Cortex of kidney (tissue), 1 donor: ENCODE measurements around the gene LIPA.
"Not testable (repeated sequence)": the region's sequence is repeated elsewhere in the genome, so short reads cannot be mapped to it uniquely, and the experiment has no call there.

Experiments
- DNase-seq: peaks from one replicate; lab custom pipeline; 2025; lab: John Stamatoyannopoulos, UW

Gene LIPA

DNA sequence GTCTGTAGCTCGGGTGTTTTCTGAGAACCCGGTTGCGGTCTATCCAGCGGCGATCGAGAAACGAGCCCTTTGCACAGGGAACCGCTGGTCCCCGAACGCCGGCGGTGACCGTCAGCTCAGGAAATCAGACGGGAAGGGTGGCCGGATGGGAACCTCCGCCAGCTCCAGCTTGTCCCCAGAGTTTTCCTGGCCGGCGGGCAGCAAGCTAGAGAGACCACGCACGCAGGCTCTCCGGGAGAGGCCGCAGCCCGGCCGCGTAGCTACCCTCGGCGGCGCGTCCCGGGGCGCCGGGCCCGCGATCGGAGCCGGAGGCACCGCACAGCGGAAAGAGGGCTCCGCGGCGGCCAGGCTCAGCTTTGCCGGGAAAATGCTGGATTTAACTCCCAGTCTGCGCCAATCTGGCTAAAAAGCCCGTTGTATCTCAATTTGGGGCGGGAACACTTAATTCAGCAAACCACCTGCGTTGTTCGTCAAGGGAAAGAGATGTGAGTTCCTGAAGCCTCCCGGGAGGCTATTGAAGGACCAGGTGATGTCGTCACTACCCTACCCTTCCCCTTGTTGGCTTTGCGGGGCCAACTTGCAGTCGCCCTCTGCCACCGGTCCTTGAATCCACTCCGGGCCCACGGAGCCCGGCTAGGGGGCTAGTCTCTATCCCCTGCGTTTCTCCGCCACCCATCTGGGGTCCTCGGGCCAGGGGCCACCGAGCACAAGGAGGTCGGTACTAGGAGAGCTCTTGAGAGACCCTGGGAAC is 43.6 kb downstream of the LIPA start:
- DNase-seq: no peak

DNA sequence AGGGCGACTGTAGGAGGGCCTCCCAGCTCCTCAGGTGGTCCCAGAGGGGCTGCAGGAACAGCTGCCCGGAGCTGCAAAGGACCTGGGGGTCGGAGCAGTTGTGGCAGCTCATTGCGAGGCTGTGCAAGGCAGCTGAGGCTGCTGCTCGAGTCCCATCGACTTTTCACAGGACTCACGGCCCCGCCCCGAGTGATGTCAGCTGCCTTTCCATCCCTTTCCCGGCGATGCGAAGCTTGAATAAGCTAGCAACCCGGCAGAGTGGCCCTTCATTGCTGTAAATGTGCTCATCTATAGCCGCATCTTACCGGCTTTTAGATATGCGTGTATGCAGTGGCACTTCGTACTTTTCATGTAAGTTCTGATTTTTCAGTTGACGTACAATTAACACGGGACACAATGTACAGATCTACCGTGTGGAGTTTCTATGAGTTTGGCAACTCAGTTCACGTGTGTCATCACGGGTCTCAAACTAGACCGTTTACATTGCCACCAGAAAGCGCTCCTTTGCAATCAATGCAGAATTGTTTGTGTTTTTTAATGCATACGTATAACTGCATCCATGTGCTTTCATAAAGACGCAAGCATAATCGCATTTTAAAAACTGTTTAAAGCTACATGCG is 44.3 kb downstream of the LIPA start, which contains the start of gene CH25H:
TSS of gene CH25H (minus strand) at position 137 of the 620 bp plus-strand sequence. CDS start at position 112, 25 bp downstream.
- DNase-seq: no peak

DNA sequence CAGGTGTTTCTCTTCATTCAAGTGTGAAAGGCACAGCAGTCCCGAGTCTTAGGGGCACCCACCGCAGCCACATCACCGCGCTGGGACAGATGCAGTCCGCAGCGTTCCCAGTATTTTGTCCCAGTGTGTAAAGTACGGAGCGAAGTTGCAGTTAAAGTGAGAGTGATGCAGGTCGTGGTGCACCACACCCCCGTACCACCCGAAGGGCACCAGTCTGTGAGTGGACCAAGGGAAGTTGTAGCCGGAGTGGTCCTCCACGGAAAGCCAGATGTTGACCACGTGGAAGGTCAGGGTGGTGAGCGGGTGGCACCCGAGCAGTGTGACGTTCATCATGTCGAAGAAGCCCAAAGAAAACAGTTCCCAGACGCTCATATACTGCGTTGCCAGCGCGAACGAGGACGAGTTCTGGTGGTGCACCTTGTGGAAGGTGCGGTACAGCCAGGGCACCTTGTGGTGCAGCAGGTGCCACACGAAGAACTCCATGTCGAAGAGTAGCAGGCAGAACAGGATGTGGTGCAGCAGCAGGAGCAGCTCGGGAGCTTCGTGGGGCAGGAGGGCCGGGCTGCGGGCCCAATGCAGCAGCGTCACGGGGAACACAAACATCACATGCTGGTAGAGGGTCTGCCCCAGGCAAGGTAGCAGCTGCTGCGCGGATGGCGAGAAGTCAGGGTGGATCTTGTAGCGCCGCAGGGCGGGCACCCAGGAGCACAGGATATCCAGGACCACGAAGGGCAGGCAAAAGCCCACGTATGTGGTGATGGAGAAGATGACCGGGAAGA is 45.0 kb downstream of the LIPA start:
- no peak for DNase-seq

GRCh38 chr10:89204621-89205185 is 46.9 kb downstream of the LIPA start:
- DNase-seq: no peak

GRCh38 chr10:89203237-89203636 is 48.3 kb downstream of the LIPA start:
- DNase-seq: no peak

DNA sequence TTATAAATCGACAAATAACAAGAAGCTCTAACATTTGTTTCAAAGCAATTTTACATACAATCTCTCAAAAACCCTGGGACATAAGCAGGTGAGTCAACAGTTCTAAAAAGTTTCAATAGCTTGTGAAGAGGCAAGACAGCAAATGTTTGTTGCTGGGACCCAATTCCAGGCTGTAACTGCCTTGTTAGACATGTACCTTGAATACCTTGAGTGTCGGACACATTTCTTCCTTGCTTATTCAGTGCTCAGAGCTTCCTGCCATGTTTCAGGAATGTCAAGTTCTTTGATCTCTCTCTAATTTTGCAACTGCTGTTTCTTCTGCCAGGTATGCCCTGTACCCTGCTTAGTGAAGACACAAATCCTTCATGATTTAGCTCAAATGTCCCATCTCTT is 49.5 kb downstream of the LIPA start:
- DNase-seq: no peak

- DNase-seq: no peak
Observed at GRCh38 chr10:89201345-89202032, 50.1 kb downstream of the LIPA start.

GRCh38 chr10:89197473-89197872 is 54.1 kb downstream of the LIPA start:
- DNase-seq: no peak

GRCh38 chr10:89191301-89191700 is 60.3 kb downstream of the LIPA start:
- DNase-seq: not testable (repeated sequence)

- DNase-seq: no peak
Observed at GRCh38 chr10:89189211-89189734, 62.3 kb downstream of the LIPA start.

DNA sequence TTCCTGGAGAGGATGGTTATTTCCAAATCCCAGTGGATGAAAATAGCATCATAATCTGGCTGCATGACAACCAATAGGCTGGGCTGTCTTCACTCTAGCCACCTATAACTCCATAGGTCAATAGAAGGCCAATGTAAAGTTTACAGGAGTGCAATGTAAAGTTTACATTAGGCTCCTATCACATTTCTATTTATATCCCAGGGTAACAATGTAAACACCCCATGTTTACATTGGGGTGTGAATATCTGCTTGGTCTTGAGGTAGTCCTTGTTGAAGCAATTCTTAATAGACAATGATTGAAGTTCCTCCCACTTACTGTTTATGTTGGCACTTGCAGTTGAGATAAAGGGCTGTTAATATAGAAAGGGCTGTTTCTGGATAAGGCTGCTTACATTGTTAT is 65.9 kb downstream of the LIPA start:
- no peak for DNase-seq

DNA sequence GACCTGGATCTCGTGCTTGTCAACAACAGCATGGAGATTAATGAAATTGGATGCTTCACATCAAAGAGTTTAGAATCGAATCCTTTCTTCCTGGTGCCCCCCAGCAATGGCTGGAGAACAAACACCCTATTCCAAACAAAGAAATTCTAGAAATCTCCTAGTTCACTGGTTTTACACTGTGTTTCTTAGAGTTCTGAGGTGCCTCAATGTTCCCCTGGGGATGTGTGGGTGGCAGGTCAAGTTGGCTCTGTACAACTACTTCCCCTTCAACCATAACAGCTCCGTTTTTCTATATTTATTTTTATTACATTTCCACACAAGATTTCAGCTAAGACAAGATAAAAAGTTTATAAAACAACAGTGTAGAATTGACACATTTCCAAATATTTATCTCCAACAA is 66.9 kb downstream of the LIPA start:
- DNase-seq: no peak

- DNase-seq: no peak
Observed at GRCh38 chr10:89183571-89183970, 68.0 kb downstream of the LIPA start.

DNA sequence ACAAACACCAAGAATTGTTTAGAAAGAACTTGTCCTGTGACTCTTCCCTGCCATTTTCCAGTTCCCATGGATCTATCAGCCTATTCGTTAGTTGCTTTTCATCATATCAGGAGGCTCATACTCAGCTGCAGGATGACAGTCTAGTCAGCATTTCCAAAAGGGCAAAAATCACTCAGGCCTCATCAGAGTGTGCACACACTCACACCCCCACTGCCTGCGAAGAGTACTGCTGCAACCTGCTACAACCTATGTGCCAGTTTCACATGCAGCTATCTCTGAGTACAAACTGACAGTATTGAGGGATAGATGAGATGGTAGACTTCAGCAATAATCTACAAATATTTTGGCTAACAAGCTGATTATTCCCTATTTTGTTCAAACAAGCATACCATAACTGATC is 68.7 kb downstream of the LIPA start:
- DNase-seq: no peak

GRCh38 chr10:89175816-89176215 is 75.8 kb downstream of the LIPA start:
- DNase-seq: no peak

- no peak for DNase-seq
Observed at GRCh38 chr10:89173075-89173474, 78.5 kb downstream of the LIPA start.

GRCh38 chr10:89171996-89172395 is 79.6 kb downstream of the LIPA start:
- no peak for DNase-seq

- no peak for DNase-seq
Observed at GRCh38 chr10:89171263-89171872, 80.2 kb downstream of the LIPA start.

DNA sequence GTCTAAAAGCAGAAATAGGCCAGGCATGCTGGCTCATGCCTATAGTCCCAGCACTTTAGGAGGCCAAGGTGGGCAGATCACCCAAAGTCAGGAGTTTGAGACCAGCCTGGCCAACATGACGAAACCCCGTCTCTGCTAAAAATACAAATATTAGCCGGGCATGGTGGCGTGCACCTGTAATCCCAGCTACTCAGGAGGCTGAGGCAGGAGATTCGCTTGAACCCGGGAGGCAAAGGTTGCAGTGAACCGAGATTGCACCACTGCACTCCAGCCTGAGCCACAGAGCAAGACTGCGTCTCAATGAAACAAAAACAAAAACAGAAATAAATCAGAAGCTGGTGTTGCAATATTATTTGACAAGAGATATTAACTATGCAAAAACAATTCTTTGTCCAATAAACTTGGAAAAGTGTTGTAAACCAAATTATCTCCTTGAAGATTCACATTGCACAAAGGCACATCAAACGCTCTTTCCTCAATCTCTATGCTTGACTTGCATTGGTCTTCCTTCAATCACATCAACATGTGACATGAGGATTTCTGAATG is 83.1 kb downstream of the LIPA start:
- DNase-seq: not testable (repeated sequence)

DNA sequence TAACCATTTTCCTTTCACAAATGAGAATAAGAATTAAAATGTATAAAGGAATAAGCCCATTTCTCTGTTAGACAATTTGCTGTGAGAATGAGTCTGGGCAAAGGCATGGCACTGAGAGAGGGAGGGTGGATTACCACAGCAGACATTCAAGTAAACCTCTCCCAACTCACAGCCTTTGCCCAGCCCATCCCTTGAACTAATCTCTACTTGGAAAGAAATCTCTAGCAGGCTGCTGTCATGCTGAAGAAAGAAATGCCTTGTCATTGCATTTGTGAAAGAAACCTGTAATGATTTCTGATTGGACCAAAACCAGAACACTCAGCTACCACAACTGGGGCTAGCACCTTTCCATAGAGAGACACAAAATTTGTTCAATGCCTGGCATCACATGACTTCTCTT is 83.7 kb downstream of the LIPA start:
- DNase-seq: no peak

DNA sequence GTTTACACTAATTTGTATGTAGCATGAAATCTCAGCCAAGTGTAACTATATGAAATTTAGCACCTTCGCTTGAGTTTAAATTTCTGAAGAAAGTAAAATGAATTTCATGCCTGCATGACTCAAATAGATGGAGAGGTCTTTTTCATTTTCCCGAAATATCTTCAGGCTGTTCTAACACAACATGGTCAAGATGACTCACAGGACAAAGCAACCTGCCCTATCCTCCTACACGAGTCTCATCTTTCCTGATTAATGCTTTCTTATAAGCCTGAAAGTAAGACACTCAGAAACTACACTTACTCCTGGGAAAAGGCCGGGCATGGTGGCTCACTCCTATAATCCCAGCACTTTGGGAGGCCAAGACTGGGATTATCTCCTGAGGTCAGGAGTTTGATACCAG is 85.7 kb downstream of the LIPA start:
- DNase-seq: no peak
